Nephron progenitor cell (in vitro differentiated cells): ENCODE measurements around the gene UGDH.

Experiments used
- DNase-seq: peaks from one replicate; pipeline ENCODE4 v3.0.0; 2021
- H3K27ac Mint-ChIP-seq: 2 replicates; pipeline ENCODE4 v1.8.0; 2021; ENCODE audit warnings: mild to moderate bottlenecking, moderate library complexity, mixed read lengths
- H3K27me3 Mint-ChIP-seq: 2 replicates; pipeline ENCODE4 v1.8.0; 2021; ENCODE audit warnings: mild to moderate bottlenecking, low read depth, mixed read lengths; ENCODE audit not compliant: poor library complexity
- H3K36me3 Mint-ChIP-seq: 2 replicates; pipeline ENCODE4 v1.8.0; 2021; ENCODE audit warnings: low read depth, mixed read lengths
- H3K4me1 Mint-ChIP-seq: 2 replicates; pipeline ENCODE4 v1.8.0; 2021; ENCODE audit warnings: mixed read lengths
- H3K4me3 Mint-ChIP-seq: 2 replicates; pipeline ENCODE4 v1.8.0; 2021; ENCODE audit warnings: mild to moderate bottlenecking, moderate library complexity, mixed read lengths
- H3K9me3 Mint-ChIP-seq: 2 replicates; pipeline ENCODE4 v1.8.0; 2021; ENCODE audit warnings: mild to moderate bottlenecking, moderate library complexity, mixed read lengths
- TF ChIP-seq, protein P1 (sequence below): fragments of 200-600 bp; sonication (generic); IDR thresholded peaks from 2 replicates; pipeline ENCODE4 v1.5.0; 2021; ENCODE audit warnings: antibody characterized with exemption

Gene UGDH

DNA sequence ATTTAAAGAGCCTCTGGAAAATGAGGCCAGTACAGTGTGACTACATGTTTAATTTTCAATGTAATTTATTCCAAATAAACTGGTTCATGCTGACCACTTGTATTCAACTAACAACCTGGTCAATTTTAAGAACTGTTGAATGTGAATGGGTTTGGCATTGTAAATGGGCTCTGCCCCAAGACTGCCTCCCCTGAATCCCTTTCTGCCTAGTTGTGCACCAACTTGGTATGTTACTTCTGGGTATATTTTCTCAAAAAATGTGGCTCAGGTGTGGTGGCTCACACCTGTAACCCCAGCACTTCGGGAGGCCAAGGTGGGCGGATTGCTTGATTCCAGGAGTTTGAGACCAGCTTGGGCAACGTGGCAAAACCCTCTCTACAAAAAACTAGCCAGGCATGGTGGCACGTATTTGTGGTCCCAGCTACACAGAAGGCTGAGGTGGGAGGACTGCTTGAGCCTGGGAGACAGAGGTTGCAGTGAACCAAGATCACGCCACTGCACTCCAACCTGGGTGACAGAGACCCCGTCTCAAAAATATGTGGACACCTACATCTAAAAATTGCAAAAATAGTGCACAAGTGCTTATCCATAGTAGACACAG is 75.7 kb downstream of the UGDH start:
- no peaks in the 10 kb centered on the region for H3K9me3 Mint-ChIP-seq
- H3K36me3 Mint-ChIP-seq = peaks cover 54% of the 10 kb centered on the region
- peak overlapping the region; percentile 80 for H3K27ac Mint-ChIP-seq
- TF ChIP-seq, protein P1, sequence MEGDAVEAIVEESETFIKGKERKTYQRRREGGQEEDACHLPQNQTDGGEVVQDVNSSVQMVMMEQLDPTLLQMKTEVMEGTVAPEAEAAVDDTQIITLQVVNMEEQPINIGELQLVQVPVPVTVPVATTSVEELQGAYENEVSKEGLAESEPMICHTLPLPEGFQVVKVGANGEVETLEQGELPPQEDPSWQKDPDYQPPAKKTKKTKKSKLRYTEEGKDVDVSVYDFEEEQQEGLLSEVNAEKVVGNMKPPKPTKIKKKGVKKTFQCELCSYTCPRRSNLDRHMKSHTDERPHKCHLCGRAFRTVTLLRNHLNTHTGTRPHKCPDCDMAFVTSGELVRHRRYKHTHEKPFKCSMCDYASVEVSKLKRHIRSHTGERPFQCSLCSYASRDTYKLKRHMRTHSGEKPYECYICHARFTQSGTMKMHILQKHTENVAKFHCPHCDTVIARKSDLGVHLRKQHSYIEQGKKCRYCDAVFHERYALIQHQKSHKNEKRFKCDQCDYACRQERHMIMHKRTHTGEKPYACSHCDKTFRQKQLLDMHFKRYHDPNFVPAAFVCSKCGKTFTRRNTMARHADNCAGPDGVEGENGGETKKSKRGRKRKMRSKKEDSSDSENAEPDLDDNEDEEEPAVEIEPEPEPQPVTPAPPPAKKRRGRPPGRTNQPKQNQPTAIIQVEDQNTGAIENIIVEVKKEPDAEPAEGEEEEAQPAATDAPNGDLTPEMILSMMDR = no peak
- H3K4me3 Mint-ChIP-seq = no peak overlapping the region
- peaks cover 6% of the 10 kb centered on the region for H3K4me1 Mint-ChIP-seq
- DNase-seq = no peak
- no peaks in the 10 kb centered on the region for H3K27me3 Mint-ChIP-seq

DNA sequence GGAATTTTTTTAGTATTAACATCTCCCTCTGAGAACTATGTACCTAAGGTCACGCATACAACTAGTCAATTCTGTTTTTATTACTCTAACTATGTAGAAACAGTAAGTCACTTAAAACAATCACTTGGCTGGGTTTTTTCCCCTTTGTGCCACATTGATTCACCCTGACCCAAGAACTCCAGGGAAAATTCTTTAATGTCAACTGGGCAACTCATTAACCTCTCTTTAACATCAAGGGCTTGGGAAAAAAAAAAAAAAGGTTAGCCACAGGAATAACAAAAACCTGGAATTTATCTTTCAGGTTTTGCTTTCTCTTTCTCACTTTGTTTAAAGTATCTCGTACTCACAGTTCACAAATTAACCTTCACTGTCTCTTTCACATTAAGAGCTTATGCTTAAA is 76.6 kb downstream of the UGDH start:
- no peak for DNase-seq
- TF ChIP-seq, protein P1 = no peak
- peaks cover 45% of the 10 kb centered on the region for H3K36me3 Mint-ChIP-seq
- H3K4me1 Mint-ChIP-seq = peaks cover 9% of the 10 kb centered on the region
- no peaks in the 10 kb centered on the region for H3K9me3 Mint-ChIP-seq
- no peak overlapping the region for H3K4me3 Mint-ChIP-seq
- H3K27ac Mint-ChIP-seq = peak overlapping the region; percentile 82
- no peaks in the 10 kb centered on the region for H3K27me3 Mint-ChIP-seq
